SK-N-SH treated with all-trans-retinoic acid at 6 μM for 48 hours (cell line): ENCODE measurements around the gene ADAM10.

Experiments used
- ATAC-seq: fragments of 200-7000 bp; cut with Tn5 transposase; 3 replicates; pipeline ENCODE4 v1.9.1; 2020; ENCODE audit warnings: mild to moderate bottlenecking, moderate library complexity
- ARNTL ChIP-seq: fragments of 450-650 bp; formaldehyde crosslinking; IDR thresholded peaks from 2 replicates; pipeline ENCODE4 v1.5.0; 2020; ENCODE audit warnings: low read depth, mild to moderate bottlenecking, moderate library complexity, borderline replicate concordance
- BACH2 ChIP-seq: fragments of 250-450 bp; sonication (Bioruptor Pico); IDR thresholded peaks from 2 replicates; pipeline ENCODE4 v1.9.0; 2021; ENCODE audit warnings: mild to moderate bottlenecking, borderline replicate concordance
- CSDC2 ChIP-seq: fragments of 250-450 bp; sonication (Bioruptor Pico); IDR thresholded peaks from 2 replicates; pipeline ENCODE4 v1.5.0; 2020; ENCODE audit warnings: mild to moderate bottlenecking, moderate library complexity
- ESRRG ChIP-seq: fragments of 250-450 bp; sonication (Bioruptor Pico); IDR thresholded peaks from 2 replicates; pipeline ENCODE4 v1.6.1; 2021; ENCODE audit warnings: mild to moderate bottlenecking
- GLIS3 ChIP-seq: fragments of 250-450 bp; sonication (Bioruptor Pico); IDR thresholded peaks from 2 replicates; pipeline ENCODE4 v1.5.0; 2020; ENCODE audit warnings: mild to moderate bottlenecking, moderate library complexity
- ISL1 ChIP-seq: fragments of 250-450 bp; sonication (Bioruptor Pico); IDR thresholded peaks from 2 replicates; pipeline ENCODE4 v2.1.2; 2022; ENCODE audit warnings: mild to moderate bottlenecking, moderate library complexity
- OSR1 ChIP-seq: fragments of 250-450 bp; sonication (Bioruptor Pico); IDR thresholded peaks from 2 replicates; pipeline ENCODE4 v1.8.0; 2022; ENCODE audit warnings: moderate library complexity, mild to moderate bottlenecking, inconsistent platforms
- PPARA ChIP-seq: fragments of 250-450 bp; sonication (Bioruptor Pico); IDR thresholded peaks from 2 replicates; pipeline ENCODE4 v1.5.0; 2020; ENCODE audit warnings: mild to moderate bottlenecking, borderline replicate concordance
- RARB ChIP-seq: fragments of 250-450 bp; sonication (Bioruptor Pico); IDR thresholded peaks from 2 replicates; pipeline ENCODE4 v1.8.0; 2021; ENCODE audit warnings: mild to moderate bottlenecking, moderate library complexity
- SNAI2 ChIP-seq: fragments of 250-450 bp; sonication (Bioruptor Pico); IDR thresholded peaks from 2 replicates; pipeline ENCODE4 v1.5.0; 2020; ENCODE audit warnings: mild to moderate bottlenecking, moderate library complexity
- TCF4 ChIP-seq: fragments of 250-450 bp; sonication (Bioruptor Pico); IDR thresholded peaks from 2 replicates; pipeline ENCODE4 v1.8.0; 2021; ENCODE audit warnings: mild to moderate bottlenecking, moderate library complexity, borderline replicate concordance
- TOX ChIP-seq: fragments of 250-450 bp; sonication (Bioruptor Pico); IDR thresholded peaks from 2 replicates; pipeline ENCODE4 v1.8.0; 2021; ENCODE audit warnings: mild to moderate bottlenecking, moderate library complexity, borderline replicate concordance
- ZC3H10 ChIP-seq: fragments of 250-450 bp; sonication (Bioruptor Pico); IDR thresholded peaks from 2 replicates; pipeline ENCODE4 v1.5.1; 2021; ENCODE audit warnings: mild to moderate bottlenecking, moderate library complexity
- ZFP30 ChIP-seq: fragments of 450-650 bp; formaldehyde crosslinking; IDR thresholded peaks from 2 replicates; pipeline ENCODE4 v1.5.0; 2022; ENCODE audit warnings: mild to moderate bottlenecking, moderate library complexity
- ZNF565 ChIP-seq: fragments of 450-650 bp; formaldehyde crosslinking; conservative IDR thresholded peaks from 2 replicates; pipeline ENCODE4 v1.5.0; 2020; ENCODE audit warnings: low read depth, mild to moderate bottlenecking, moderate library complexity
- ZNF70 ChIP-seq: fragments of 450-650 bp; formaldehyde crosslinking; IDR thresholded peaks from 2 replicates; pipeline ENCODE4 v1.5.0; 2020; ENCODE audit warnings: mild to moderate bottlenecking, moderate library complexity
- ZNF8 ChIP-seq: fragments of 450-650 bp; formaldehyde crosslinking; IDR thresholded peaks from 2 replicates; pipeline ENCODE4 v1.5.0; 2020; ENCODE audit warnings: mild to moderate bottlenecking, moderate library complexity
- TF ChIP-seq, protein P1 (sequence below): fragments of 250-450 bp; sonication (Bioruptor Pico); IDR thresholded peaks from 2 replicates; pipeline ENCODE4 v1.8.0; 2020; ENCODE audit warnings: mild to moderate bottlenecking, moderate library complexity, borderline replicate concordance
- TF ChIP-seq, protein P2 (sequence below): fragments of 250-450 bp; sonication (Bioruptor Pico); IDR thresholded peaks from 2 replicates; pipeline ENCODE4 v1.5.1; 2020; ENCODE audit warnings: low read depth, mild to moderate bottlenecking, moderate library complexity
- TF ChIP-seq, protein P3 (sequence below): fragments of 250-450 bp; sonication (Bioruptor Pico); IDR thresholded peaks from 2 replicates; pipeline ENCODE4 v1.5.0; 2020; ENCODE audit warnings: mild to moderate bottlenecking, moderate library complexity
- TF ChIP-seq, protein P4 (sequence below): fragments of 250-450 bp; sonication (Bioruptor Pico); IDR thresholded peaks from 2 replicates; pipeline ENCODE4 v1.5.1; 2021; ENCODE audit warnings: mild to moderate bottlenecking, moderate library complexity
- TF ChIP-seq, protein P5 (sequence below): fragments of 250-450 bp; sonication (Bioruptor Pico); IDR thresholded peaks from 2 replicates; pipeline ENCODE4 v1.8.0; 2021; ENCODE audit warnings: low read depth, mild to moderate bottlenecking, moderate library complexity, borderline replicate concordance

The ADAM10 gene

DNA sequence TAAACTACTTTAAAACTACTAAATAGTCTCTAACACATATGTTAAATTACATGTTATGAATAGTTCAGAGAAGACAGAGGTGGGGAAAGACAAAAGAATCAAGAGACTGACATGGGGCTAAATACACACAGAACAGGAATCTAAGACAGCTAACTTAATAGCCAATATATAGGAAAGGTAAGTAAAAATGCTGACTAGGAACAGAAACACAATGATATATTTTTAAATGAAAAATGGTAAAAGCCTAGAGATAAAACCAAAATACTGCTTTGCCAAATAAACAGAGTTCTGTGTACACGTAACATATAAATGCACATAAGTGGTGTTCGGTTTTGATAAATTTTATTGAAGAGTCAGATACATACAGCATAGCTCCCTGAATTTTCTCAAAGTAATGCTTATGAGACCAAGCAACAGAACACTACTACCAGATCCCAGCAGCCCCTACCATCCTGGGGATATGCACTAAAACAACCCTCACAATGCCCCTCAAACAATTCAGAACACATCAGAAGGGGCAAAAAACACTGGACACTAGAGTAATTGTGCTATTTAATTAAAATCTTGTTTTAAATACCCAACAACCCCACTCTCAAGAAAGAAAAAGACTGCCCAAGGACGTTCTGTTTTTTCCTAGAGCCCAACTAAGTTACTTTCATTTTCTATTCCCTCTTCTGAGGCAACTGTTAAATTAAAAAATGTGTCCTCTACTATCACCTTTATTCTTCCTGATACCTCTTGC is 121.1 kb downstream of the ADAM10 start:
- no peak for TF ChIP-seq TCF4 (CRISPR knock-in tag)
- TF ChIP-seq ZC3H10 (CRISPR knock-in tag): no peak
- TF ChIP-seq BACH2 (CRISPR knock-in tag): no peak
- TF ChIP-seq, protein P1, sequence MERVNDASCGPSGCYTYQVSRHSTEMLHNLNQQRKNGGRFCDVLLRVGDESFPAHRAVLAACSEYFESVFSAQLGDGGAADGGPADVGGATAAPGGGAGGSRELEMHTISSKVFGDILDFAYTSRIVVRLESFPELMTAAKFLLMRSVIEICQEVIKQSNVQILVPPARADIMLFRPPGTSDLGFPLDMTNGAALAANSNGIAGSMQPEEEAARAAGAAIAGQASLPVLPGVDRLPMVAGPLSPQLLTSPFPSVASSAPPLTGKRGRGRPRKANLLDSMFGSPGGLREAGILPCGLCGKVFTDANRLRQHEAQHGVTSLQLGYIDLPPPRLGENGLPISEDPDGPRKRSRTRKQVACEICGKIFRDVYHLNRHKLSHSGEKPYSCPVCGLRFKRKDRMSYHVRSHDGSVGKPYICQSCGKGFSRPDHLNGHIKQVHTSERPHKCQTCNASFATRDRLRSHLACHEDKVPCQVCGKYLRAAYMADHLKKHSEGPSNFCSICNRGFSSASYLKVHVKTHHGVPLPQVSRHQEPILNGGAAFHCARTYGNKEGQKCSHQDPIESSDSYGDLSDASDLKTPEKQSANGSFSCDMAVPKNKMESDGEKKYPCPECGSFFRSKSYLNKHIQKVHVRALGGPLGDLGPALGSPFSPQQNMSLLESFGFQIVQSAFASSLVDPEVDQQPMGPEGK (CRISPR knock-in tag): no peak
- TF ChIP-seq, protein P2, sequence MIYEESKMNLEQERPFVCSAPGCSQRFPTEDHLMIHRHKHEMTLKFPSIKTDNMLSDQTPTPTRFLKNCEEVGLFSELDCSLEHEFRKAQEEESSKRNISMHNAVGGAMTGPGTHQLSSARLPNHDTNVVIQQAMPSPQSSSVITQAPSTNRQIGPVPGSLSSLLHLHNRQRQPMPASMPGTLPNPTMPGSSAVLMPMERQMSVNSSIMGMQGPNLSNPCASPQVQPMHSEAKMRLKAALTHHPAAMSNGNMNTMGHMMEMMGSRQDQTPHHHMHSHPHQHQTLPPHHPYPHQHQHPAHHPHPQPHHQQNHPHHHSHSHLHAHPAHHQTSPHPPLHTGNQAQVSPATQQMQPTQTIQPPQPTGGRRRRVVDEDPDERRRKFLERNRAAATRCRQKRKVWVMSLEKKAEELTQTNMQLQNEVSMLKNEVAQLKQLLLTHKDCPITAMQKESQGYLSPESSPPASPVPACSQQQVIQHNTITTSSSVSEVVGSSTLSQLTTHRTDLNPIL (CRISPR knock-in tag): no peak
- TF ChIP-seq RARB (CRISPR knock-in tag): no peak
- no peak for TF ChIP-seq ZNF565
- no peak for TF ChIP-seq ARNTL
- TF ChIP-seq, protein P3, sequence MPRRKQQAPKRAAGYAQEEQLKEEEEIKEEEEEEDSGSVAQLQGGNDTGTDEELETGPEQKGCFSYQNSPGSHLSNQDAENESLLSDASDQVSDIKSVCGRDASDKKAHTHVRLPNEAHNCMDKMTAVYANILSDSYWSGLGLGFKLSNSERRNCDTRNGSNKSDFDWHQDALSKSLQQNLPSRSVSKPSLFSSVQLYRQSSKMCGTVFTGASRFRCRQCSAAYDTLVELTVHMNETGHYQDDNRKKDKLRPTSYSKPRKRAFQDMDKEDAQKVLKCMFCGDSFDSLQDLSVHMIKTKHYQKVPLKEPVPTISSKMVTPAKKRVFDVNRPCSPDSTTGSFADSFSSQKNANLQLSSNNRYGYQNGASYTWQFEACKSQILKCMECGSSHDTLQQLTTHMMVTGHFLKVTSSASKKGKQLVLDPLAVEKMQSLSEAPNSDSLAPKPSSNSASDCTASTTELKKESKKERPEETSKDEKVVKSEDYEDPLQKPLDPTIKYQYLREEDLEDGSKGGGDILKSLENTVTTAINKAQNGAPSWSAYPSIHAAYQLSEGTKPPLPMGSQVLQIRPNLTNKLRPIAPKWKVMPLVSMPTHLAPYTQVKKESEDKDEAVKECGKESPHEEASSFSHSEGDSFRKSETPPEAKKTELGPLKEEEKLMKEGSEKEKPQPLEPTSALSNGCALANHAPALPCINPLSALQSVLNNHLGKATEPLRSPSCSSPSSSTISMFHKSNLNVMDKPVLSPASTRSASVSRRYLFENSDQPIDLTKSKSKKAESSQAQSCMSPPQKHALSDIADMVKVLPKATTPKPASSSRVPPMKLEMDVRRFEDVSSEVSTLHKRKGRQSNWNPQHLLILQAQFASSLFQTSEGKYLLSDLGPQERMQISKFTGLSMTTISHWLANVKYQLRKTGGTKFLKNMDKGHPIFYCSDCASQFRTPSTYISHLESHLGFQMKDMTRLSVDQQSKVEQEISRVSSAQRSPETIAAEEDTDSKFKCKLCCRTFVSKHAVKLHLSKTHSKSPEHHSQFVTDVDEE (CRISPR knock-in tag): no peak
- no peak for TF ChIP-seq PPARA
- no peak for TF ChIP-seq ESRRG
- no peak for TF ChIP-seq OSR1 (CRISPR knock-in tag)
- TF ChIP-seq GLIS3 (CRISPR knock-in tag): no peak
- no peak for TF ChIP-seq ISL1 (CRISPR knock-in tag)
- TF ChIP-seq TOX (CRISPR knock-in tag): no peak
- no peak for TF ChIP-seq ZFP30 (CRISPR knock-in tag)
- TF ChIP-seq CSDC2: no peak
- no peak for TF ChIP-seq SNAI2
- TF ChIP-seq, protein P4, sequence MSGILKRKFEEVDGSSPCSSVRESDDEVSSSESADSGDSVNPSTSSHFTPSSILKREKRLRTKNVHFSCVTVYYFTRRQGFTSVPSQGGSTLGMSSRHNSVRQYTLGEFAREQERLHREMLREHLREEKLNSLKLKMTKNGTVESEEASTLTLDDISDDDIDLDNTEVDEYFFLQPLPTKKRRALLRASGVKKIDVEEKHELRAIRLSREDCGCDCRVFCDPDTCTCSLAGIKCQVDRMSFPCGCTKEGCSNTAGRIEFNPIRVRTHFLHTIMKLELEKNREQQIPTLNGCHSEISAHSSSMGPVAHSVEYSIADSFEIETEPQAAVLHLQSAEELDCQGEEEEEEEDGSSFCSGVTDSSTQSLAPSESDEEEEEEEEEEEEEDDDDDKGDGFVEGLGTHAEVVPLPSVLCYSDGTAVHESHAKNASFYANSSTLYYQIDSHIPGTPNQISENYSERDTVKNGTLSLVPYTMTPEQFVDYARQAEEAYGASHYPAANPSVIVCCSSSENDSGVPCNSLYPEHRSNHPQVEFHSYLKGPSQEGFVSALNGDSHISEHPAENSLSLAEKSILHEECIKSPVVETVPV (CRISPR knock-in tag): no peak
- TF ChIP-seq ZNF70 (CRISPR knock-in tag): no peak
- peak; percentile 65 for ATAC-seq

DNA sequence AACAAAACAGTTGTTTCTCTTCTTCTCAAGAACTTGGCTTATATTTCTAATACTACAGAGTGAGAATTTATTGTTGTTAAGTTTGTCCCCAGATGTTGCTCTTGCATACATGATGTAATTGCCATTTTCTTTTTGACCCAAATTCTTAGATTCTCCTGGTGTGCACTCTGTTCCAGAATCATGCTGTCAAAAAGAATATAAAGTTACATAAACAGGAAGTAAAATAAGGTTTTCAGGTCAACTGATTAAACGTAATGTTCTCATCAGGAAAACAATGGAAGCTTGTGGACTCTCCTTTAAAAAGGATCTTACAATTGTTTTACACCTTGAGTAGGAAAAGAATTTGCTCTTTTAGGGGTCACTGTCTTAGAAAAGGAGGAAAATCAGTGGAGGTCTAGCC is 121.8 kb downstream of the ADAM10 start:
- TF ChIP-seq TOX (CRISPR knock-in tag) (no peak), RARB (CRISPR knock-in tag) (no peak), ARNTL (no peak), SNAI2 (no peak), ZNF565 (no peak), TCF4 (CRISPR knock-in tag) (no peak), GLIS3 (CRISPR knock-in tag) (no peak), ZNF8 (no peak), ZNF70 (CRISPR knock-in tag) (no peak), ZFP30 (CRISPR knock-in tag) (no peak), CSDC2 (no peak), PPARA (no peak)
- TF ChIP-seq, protein P2 (CRISPR knock-in tag): no peak
- TF ChIP-seq, protein P5, sequence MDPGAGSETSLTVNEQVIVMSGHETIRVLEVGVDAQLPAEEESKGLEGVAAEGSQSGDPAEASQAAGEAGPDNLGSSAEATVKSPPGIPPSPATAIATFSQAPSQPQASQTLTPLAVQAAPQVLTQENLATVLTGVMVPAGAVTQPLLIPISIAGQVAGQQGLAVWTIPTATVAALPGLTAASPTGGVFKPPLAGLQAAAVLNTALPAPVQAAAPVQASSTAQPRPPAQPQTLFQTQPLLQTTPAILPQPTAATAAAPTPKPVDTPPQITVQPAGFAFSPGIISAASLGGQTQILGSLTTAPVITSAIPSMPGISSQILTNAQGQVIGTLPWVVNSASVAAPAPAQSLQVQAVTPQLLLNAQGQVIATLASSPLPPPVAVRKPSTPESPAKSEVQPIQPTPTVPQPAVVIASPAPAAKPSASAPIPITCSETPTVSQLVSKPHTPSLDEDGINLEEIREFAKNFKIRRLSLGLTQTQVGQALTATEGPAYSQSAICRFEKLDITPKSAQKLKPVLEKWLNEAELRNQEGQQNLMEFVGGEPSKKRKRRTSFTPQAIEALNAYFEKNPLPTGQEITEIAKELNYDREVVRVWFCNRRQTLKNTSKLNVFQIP (CRISPR knock-in tag): no peak
- TF ChIP-seq, protein P3 (CRISPR knock-in tag): no peak
- TF ChIP-seq, protein P4 (CRISPR knock-in tag): no peak
- no peak for ATAC-seq
